Measurements from ENCODE around the gene CS.

DNA sequence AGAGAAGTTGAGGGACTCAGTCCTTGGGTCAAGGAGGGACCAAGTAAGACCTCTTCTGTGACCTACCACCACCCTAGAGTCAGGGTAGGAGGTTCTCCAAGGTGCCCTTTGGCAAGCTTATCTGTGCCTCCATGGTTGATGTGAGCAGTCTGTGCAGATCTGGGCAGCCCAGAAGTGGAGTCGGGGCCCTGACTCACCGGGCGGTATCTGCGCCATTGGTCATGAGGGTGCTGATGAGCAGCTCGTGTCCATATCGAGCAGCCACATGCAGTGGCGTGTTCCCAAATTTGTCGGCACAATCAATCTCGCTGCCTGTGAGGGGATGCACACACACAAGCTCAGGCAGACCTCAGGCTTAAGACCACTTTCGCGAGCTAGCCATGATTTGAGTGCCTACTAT lies 47.0 kb downstream of the CS start:
- TF ChIP-seq RARB (CRISPR knock-in tag; IDR thresholded peaks at IDR 0.05) (no peak), ZFP3 (CRISPR knock-in tag; IDR thresholded peaks at IDR 0.05) (no peak), TCF4 (CRISPR knock-in tag; IDR thresholded peaks at IDR 0.05; ENCODE audit: borderline replicate concordance) (no peak), ZNF70 (CRISPR knock-in tag; IDR thresholded peaks at IDR 0.05) (no peak)
- TF ChIP-seq, protein P1, sequence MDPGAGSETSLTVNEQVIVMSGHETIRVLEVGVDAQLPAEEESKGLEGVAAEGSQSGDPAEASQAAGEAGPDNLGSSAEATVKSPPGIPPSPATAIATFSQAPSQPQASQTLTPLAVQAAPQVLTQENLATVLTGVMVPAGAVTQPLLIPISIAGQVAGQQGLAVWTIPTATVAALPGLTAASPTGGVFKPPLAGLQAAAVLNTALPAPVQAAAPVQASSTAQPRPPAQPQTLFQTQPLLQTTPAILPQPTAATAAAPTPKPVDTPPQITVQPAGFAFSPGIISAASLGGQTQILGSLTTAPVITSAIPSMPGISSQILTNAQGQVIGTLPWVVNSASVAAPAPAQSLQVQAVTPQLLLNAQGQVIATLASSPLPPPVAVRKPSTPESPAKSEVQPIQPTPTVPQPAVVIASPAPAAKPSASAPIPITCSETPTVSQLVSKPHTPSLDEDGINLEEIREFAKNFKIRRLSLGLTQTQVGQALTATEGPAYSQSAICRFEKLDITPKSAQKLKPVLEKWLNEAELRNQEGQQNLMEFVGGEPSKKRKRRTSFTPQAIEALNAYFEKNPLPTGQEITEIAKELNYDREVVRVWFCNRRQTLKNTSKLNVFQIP (CRISPR knock-in tag; IDR thresholded peaks at IDR 0.05; ENCODE audit: borderline replicate concordance, low read depth), result no peak
- TF ChIP-seq, protein P2, sequence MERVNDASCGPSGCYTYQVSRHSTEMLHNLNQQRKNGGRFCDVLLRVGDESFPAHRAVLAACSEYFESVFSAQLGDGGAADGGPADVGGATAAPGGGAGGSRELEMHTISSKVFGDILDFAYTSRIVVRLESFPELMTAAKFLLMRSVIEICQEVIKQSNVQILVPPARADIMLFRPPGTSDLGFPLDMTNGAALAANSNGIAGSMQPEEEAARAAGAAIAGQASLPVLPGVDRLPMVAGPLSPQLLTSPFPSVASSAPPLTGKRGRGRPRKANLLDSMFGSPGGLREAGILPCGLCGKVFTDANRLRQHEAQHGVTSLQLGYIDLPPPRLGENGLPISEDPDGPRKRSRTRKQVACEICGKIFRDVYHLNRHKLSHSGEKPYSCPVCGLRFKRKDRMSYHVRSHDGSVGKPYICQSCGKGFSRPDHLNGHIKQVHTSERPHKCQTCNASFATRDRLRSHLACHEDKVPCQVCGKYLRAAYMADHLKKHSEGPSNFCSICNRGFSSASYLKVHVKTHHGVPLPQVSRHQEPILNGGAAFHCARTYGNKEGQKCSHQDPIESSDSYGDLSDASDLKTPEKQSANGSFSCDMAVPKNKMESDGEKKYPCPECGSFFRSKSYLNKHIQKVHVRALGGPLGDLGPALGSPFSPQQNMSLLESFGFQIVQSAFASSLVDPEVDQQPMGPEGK (CRISPR knock-in tag; IDR thresholded peaks at IDR 0.05; ENCODE audit: borderline replicate concordance), result no peak
- TF ChIP-seq, protein P3, sequence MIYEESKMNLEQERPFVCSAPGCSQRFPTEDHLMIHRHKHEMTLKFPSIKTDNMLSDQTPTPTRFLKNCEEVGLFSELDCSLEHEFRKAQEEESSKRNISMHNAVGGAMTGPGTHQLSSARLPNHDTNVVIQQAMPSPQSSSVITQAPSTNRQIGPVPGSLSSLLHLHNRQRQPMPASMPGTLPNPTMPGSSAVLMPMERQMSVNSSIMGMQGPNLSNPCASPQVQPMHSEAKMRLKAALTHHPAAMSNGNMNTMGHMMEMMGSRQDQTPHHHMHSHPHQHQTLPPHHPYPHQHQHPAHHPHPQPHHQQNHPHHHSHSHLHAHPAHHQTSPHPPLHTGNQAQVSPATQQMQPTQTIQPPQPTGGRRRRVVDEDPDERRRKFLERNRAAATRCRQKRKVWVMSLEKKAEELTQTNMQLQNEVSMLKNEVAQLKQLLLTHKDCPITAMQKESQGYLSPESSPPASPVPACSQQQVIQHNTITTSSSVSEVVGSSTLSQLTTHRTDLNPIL (CRISPR knock-in tag; IDR thresholded peaks at IDR 0.05; ENCODE audit: low read depth), result no peak

Measured in SK-N-SH treated with all-trans-retinoic acid at 6 μM for 48 hours (cell line).